ENCODE data around the gene TSPAN8. TPM values are rescaled to one million over a fixed set of nuclear protein-coding genes. Genes with fewer than 3 reads are reported as not detected.

The TSPAN8 gene
- total RNA-seq, 5 donors from 2014 or later (not counting 1 experiment from before 2014, with no cell fraction given): 0.28 to 0.70 (median 0.30) TPM; not detected in 2

GRCh38 chr12:71107936-71108335 lies 49.9 kb downstream of the TSPAN8 start:
- Histone ChIP-seq H3K27me3 (replicated peaks in 1 of 2; ENCODE audit: control insufficient read depth in 2 of 2, extremely low read depth in 1 of 2, insufficient read depth in 2 of 2, low read length in 1 of 2) (no peaks in the 10 kb centered on the region), H3K4me1 (ENCODE audit: control insufficient read depth in 1 of 2, extremely low read depth in 1 of 2, insufficient read depth in 2 of 2, low read length in 2 of 2) (no peaks in the 10 kb centered on the region), H3K36me3 (ENCODE audit: control insufficient read depth in 2 of 2, extremely low read depth in 1 of 2, insufficient read depth in 1 of 2, low read length in 1 of 2) (no peaks in the 10 kb centered on the region), H3K4me3 (ENCODE audit: control insufficient read depth in 1 of 2, extremely low read depth in 1 of 2, low read length in 1 of 2) (no peak overlapping the region), H3K9me3 (no peaks in the 10 kb centered on the region), H3K27ac (ENCODE audit: low read length) (no peak overlapping the region)
- ATAC-seq (replicated peaks in 1 of 4): no peak
- no peak for DNase-seq
- ChIA-PET CTCF (no interaction called here), POLR2A (interaction anchor here in 1 of 2 donors (0.5 kb wide), 1 partner anchor 9 kb away, joined by 5 read pairs; no protein-coding TSS in a partner anchor)
- no peaks in the 10 kb centered on the region for H3K27me3 Mint-ChIP-seq
- H3K4me1 Mint-ChIP-seq: no peaks in the 10 kb centered on the region
- H3K4me3 Mint-ChIP-seq: no peak overlapping the region
- H3K9me3 Mint-ChIP-seq: peaks cover 2 to 20% (median 14%) of the 10 kb centered on the region in 3 donors
- H3K36me3 Mint-ChIP-seq: no peaks in the 10 kb centered on the region
- no peak overlapping the region for H3K27ac Mint-ChIP-seq
- WGBS (ENCODE audit: insufficient coverage): no CpG with 5 or more reads among the region's 1 CpG

GRCh38 chr12:71105956-71106355 lies 51.8 kb downstream of the TSPAN8 start:
- H3K27me3 Mint-ChIP-seq: no peaks in the 10 kb centered on the region
- peaks cover 2 to 10% (median 7%) of the 10 kb centered on the region in 3 donors for H3K9me3 Mint-ChIP-seq
- H3K4me3 ChIP-seq (ENCODE audit: control insufficient read depth in 1 of 2, extremely low read depth in 1 of 2, low read length in 1 of 2): no peak overlapping the region
- POLR2A ChIA-PET: no interaction called here
- no peaks in the 10 kb centered on the region for H3K4me1 Mint-ChIP-seq
- H3K27me3 ChIP-seq (replicated peaks in 1 of 2; ENCODE audit: control insufficient read depth in 2 of 2, extremely low read depth in 1 of 2, insufficient read depth in 2 of 2, low read length in 1 of 2): no peaks in the 10 kb centered on the region
- H3K4me1 ChIP-seq (ENCODE audit: control insufficient read depth in 1 of 2, extremely low read depth in 1 of 2, insufficient read depth in 2 of 2, low read length in 2 of 2): no peaks in the 10 kb centered on the region
- DNase-seq (no peak), ATAC-seq (replicated peaks in 1 of 4) (no peak)
- no peaks in the 10 kb centered on the region for H3K36me3 ChIP-seq (ENCODE audit: control insufficient read depth in 2 of 2, extremely low read depth in 1 of 2, insufficient read depth in 1 of 2, low read length in 1 of 2)
- H3K27ac ChIP-seq (ENCODE audit: low read length): no peak overlapping the region
- no peaks in the 10 kb centered on the region for H3K36me3 Mint-ChIP-seq
- no peak overlapping the region for H3K4me3 Mint-ChIP-seq
- H3K27ac Mint-ChIP-seq: no peak overlapping the region
- no peaks in the 10 kb centered on the region for H3K9me3 ChIP-seq
- CTCF ChIA-PET: no interaction called here

DNA sequence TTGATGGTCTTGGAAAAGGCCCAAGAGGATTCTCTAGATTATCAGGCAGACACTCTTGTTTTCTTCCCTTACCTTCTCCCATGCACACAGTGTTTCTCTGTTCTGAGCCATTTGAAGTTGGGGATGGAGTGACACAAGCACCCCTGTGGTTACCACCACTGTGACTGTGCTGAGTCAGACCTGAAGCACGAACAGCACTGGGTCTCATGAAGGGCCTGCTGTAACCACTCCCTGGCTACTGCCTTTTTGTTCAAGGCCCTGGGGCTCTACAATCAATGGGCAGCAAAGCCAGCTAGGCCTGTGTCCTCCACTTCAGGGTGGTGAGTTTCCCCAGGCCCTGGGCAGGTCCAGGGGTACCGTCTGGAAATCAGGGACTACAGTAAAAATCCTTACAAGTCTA lies 65.5 kb downstream of the TSPAN8 start:
- Histone ChIP-seq H3K4me1 (ENCODE audit: control insufficient read depth in 1 of 2, extremely low read depth in 1 of 2, insufficient read depth in 2 of 2, low read length in 2 of 2) (no peaks in the 10 kb centered on the region), H3K4me3 (ENCODE audit: control insufficient read depth in 1 of 2, extremely low read depth in 1 of 2, low read length in 1 of 2) (no peak overlapping the region), H3K27ac (ENCODE audit: low read length) (no peak overlapping the region), H3K36me3 (ENCODE audit: control insufficient read depth in 2 of 2, extremely low read depth in 1 of 2, insufficient read depth in 1 of 2, low read length in 1 of 2) (no peaks in the 10 kb centered on the region), H3K9me3 (no peaks in the 10 kb centered on the region), H3K27me3 (replicated peaks in 1 of 2; ENCODE audit: control insufficient read depth in 2 of 2, extremely low read depth in 1 of 2, insufficient read depth in 2 of 2, low read length in 1 of 2) (no peaks in the 10 kb centered on the region)
- Mint-ChIP-seq H3K36me3 (no peaks in the 10 kb centered on the region), H3K4me1 (no peaks in the 10 kb centered on the region), H3K4me3 (no peak overlapping the region), H3K27ac (no peak overlapping the region), H3K9me3 (peaks cover 2 to 19% (median 17%) of the 10 kb centered on the region in 3 donors), H3K27me3 (no peaks in the 10 kb centered on the region)
- ATAC-seq (replicated peaks in 1 of 4) (no peak), DNase-seq (no peak)
- no CpG with 5 or more reads among the region's 2 CpGs for WGBS (ENCODE audit: insufficient coverage)
- CTCF ChIA-PET: no interaction called here
- POLR2A ChIA-PET: no interaction called here

DNA sequence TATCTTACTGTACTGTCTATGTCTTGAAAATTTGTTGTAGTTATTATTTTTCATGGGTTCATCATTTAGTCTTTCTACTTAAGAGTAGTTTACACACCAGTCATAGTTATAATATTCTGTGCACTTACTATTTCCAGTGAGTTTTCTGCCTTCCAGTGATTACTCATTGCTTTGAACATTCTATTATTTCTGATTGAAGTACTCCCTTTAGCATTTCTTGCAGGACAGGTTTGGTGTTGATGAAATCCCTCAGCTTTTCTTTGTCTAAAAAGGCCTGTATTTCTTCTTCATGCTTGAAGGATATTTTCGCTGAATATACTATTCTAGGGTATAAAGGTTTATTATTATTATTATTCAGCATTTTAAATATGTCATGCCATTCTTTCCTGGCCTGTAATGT lies 66.8 kb downstream of the TSPAN8 start:
- WGBS (ENCODE audit: insufficient coverage): no CpG with 5 or more reads among the region's 1 CpG
- peaks cover 2 to 19% (median 17%) of the 10 kb centered on the region in 3 donors for H3K9me3 Mint-ChIP-seq
- H3K36me3 Mint-ChIP-seq: no peaks in the 10 kb centered on the region
- Histone ChIP-seq H3K27me3 (replicated peaks in 1 of 2; ENCODE audit: control insufficient read depth in 2 of 2, extremely low read depth in 1 of 2, insufficient read depth in 2 of 2, low read length in 1 of 2) (no peaks in the 10 kb centered on the region), H3K4me1 (ENCODE audit: control insufficient read depth in 1 of 2, extremely low read depth in 1 of 2, insufficient read depth in 2 of 2, low read length in 2 of 2) (no peaks in the 10 kb centered on the region), H3K9me3 (no peaks in the 10 kb centered on the region), H3K36me3 (ENCODE audit: control insufficient read depth in 2 of 2, extremely low read depth in 1 of 2, insufficient read depth in 1 of 2, low read length in 1 of 2) (no peaks in the 10 kb centered on the region), H3K27ac (ENCODE audit: low read length) (no peak overlapping the region), H3K4me3 (ENCODE audit: control insufficient read depth in 1 of 2, extremely low read depth in 1 of 2, low read length in 1 of 2) (no peak overlapping the region)
- no peak for DNase-seq
- H3K27ac Mint-ChIP-seq: no peak overlapping the region
- no peak for ATAC-seq (replicated peaks in 1 of 4)
- ChIA-PET POLR2A (no interaction called here), CTCF (no interaction called here)
- H3K4me1 Mint-ChIP-seq: no peaks in the 10 kb centered on the region
- no peaks in the 10 kb centered on the region for H3K27me3 Mint-ChIP-seq
- no peak overlapping the region for H3K4me3 Mint-ChIP-seq

DNA sequence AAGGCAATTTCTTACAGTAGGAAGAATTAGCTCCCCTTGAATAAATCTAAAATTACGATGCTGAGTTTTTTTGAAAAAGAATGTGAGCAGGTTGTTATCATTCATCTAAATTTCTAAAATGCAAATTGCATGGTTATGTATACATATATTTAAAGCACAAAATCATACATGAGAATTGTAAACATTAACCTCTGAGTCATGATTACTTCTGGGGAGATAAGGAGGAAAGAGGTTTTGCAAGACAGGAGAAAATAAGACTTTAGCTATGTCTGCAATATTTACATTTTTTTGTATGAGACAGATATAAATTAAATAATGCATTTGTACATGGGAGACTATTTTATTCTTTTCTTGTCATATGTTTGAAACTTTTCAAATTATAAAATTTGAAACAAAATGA lies 72.2 kb downstream of the TSPAN8 start:
- Mint-ChIP-seq H3K27ac (no peak overlapping the region), H3K36me3 (no peaks in the 10 kb centered on the region), H3K4me1 (no peaks in the 10 kb centered on the region), H3K4me3 (no peak overlapping the region), H3K27me3 (no peaks in the 10 kb centered on the region), H3K9me3 (peaks cover 0 to 7% (median 5%) of the 10 kb centered on the region in 3 donors)
- Histone ChIP-seq H3K9me3 (no peaks in the 10 kb centered on the region), H3K27ac (ENCODE audit: low read length) (no peak overlapping the region), H3K36me3 (ENCODE audit: control insufficient read depth in 2 of 2, extremely low read depth in 1 of 2, insufficient read depth in 1 of 2, low read length in 1 of 2) (no peaks in the 10 kb centered on the region), H3K4me1 (ENCODE audit: control insufficient read depth in 1 of 2, extremely low read depth in 1 of 2, insufficient read depth in 2 of 2, low read length in 2 of 2) (no peaks in the 10 kb centered on the region), H3K4me3 (ENCODE audit: control insufficient read depth in 1 of 2, extremely low read depth in 1 of 2, low read length in 1 of 2) (no peak overlapping the region), H3K27me3 (replicated peaks in 1 of 2; ENCODE audit: control insufficient read depth in 2 of 2, extremely low read depth in 1 of 2, insufficient read depth in 2 of 2, low read length in 1 of 2) (no peaks in the 10 kb centered on the region)
- ChIA-PET CTCF (no interaction called here), POLR2A (no interaction called here)
- WGBS (ENCODE audit: insufficient coverage): no CpG with 5 or more reads among the region's 1 CpG
- no peak for ATAC-seq (replicated peaks in 1 of 4)
- no peak for DNase-seq

DNA sequence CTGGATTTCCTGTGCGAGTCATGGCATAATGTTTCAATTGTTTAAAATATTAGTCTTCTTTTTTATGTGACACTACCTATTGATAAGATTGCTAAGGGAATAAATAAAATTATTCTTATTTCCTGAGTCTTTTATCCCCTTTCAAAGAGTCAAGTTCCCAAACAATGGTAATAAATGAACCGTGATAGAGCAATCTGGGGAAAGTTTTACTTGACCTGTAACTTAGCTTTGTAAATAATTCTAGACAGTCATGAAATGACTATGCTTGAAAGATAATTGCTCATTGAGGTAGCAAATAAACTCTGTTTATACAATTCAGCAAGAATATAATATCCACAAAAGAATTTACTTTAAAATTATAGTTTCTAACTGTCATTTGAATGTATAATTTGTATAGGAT lies 82.1 kb downstream of the TSPAN8 start:
- ChIA-PET POLR2A (no interaction called here), CTCF (no interaction called here)
- Mint-ChIP-seq H3K4me1 (no peaks in the 10 kb centered on the region), H3K27me3 (no peaks in the 10 kb centered on the region), H3K4me3 (no peak overlapping the region), H3K27ac (no peak overlapping the region), H3K9me3 (peaks cover 0 to 9% (median 3%) of the 10 kb centered on the region in 3 donors), H3K36me3 (no peaks in the 10 kb centered on the region)
- Histone ChIP-seq H3K27me3 (replicated peaks in 1 of 2; ENCODE audit: control insufficient read depth in 2 of 2, extremely low read depth in 1 of 2, insufficient read depth in 2 of 2, low read length in 1 of 2) (no peaks in the 10 kb centered on the region), H3K27ac (ENCODE audit: low read length) (no peak overlapping the region), H3K4me1 (ENCODE audit: control insufficient read depth in 1 of 2, extremely low read depth in 1 of 2, insufficient read depth in 2 of 2, low read length in 2 of 2) (no peaks in the 10 kb centered on the region), H3K36me3 (ENCODE audit: control insufficient read depth in 2 of 2, extremely low read depth in 1 of 2, insufficient read depth in 1 of 2, low read length in 1 of 2) (no peaks in the 10 kb centered on the region), H3K9me3 (no peaks in the 10 kb centered on the region), H3K4me3 (ENCODE audit: control insufficient read depth in 1 of 2, extremely low read depth in 1 of 2, low read length in 1 of 2) (no peak overlapping the region)
- DNase-seq (no peak), ATAC-seq (replicated peaks in 1 of 4) (no peak)
- no CpG with 5 or more reads among the region's 2 CpGs for WGBS (ENCODE audit: insufficient coverage)

Data from T-cell (primary cell).